HG03066 (cell line): ENCODE measurements around the gene TSPAN7.

Experiments
- ATAC-seq: cut with Tn5 transposase; IDR thresholded peaks from one replicate; pipeline ENCODE4 v1.9.1; 2021; ENCODE audit warnings: low read depth; ENCODE audit not compliant: unreplicated experiment

The TSPAN7 gene

GRCh38 chrX:38583181-38583580 is 21.8 kb downstream of the TSPAN7 start:
- ATAC-seq, result no peak

GRCh38 chrX:38594434-38594833 is 33.1 kb downstream of the TSPAN7 start:
- ATAC-seq, result no peak

GRCh38 chrX:38595801-38596200 is 34.5 kb downstream of the TSPAN7 start:
- ATAC-seq, result no peak

GRCh38 chrX:38596939-38597338 is 35.6 kb downstream of the TSPAN7 start:
- no peak for ATAC-seq

- ATAC-seq, result no peak
Measured at GRCh38 chrX:38599796-38600755, 38.7 kb downstream of the TSPAN7 start.

- no peak for ATAC-seq
Measured at GRCh38 chrX:38601866-38602265, 40.5 kb downstream of the TSPAN7 start.

GRCh38 chrX:38606821-38607220 is 45.5 kb downstream of the TSPAN7 start:
- ATAC-seq, result no peak

- no peak for ATAC-seq
Measured at GRCh38 chrX:38607976-38608375, 46.6 kb downstream of the TSPAN7 start.

- ATAC-seq, result no peak
Measured at GRCh38 chrX:38610849-38611248, 49.5 kb downstream of the TSPAN7 start.

- ATAC-seq, result no peak
Measured at GRCh38 chrX:38612281-38612680, 50.9 kb downstream of the TSPAN7 start.

GRCh38 chrX:38614485-38614884 is 53.1 kb downstream of the TSPAN7 start:
- ATAC-seq, result no peak

- ATAC-seq, result no peak
Measured at GRCh38 chrX:38616904-38617303, 55.6 kb downstream of the TSPAN7 start.

GRCh38 chrX:38618180-38618579 is 56.8 kb downstream of the TSPAN7 start:
- no peak for ATAC-seq

GRCh38 chrX:38620623-38621022 is 59.3 kb downstream of the TSPAN7 start:
- no peak for ATAC-seq

GRCh38 chrX:38626296-38626695 is 65.0 kb downstream of the TSPAN7 start:
- ATAC-seq, result no peak

- no peak for ATAC-seq
Measured at GRCh38 chrX:38627683-38628082, 66.3 kb downstream of the TSPAN7 start.

- no peak for ATAC-seq
Measured at GRCh38 chrX:38628587-38628986, 67.2 kb downstream of the TSPAN7 start.

GRCh38 chrX:38632516-38632915 is 71.2 kb downstream of the TSPAN7 start:
- ATAC-seq, result no peak

GRCh38 chrX:38634665-38635064 is 73.3 kb downstream of the TSPAN7 start:
- no peak for ATAC-seq

GRCh38 chrX:38636949-38637819 is 75.8 kb downstream of the TSPAN7 start:
- no peak for ATAC-seq

GRCh38 chrX:38638952-38639529 is 77.7 kb downstream of the TSPAN7 start:
- no peak for ATAC-seq
